Cardiac fibroblast (primary cell): ENCODE data around the gene CCDC14.
"Not testable (repeated sequence)": the region's sequence is repeated elsewhere in the genome, so short reads cannot be mapped to it uniquely, and the experiment has no call there.

Experiments used
- DNase-seq, 2 donors: peaks; one replicate each; pipeline versions ENCODE4 v3.0.0 to v3.0.0-alpha.2; 2010; ENCODE audit warnings: low read depth in 2 of 2
- H3K4me3 ChIP-seq, 2 donors: replicated peaks in 1 of 2; 1 replicate in 1 of 2; 2 replicates in 1 of 2; pipeline ENCODE4 v1.5.1; 2011; ENCODE audit warnings: low read depth in 2 of 2, low read length in 2 of 2, mild to moderate bottlenecking in 2 of 2, moderate library complexity in 1 of 2
- TF ChIP-seq, protein P1 (sequence below): IDR thresholded peaks from one replicate; pipeline ENCODE4 v1.5.1; 2011; ENCODE audit warnings: low read depth, mild to moderate bottlenecking, low read length, inconsistent platforms

Gene CCDC14

DNA sequence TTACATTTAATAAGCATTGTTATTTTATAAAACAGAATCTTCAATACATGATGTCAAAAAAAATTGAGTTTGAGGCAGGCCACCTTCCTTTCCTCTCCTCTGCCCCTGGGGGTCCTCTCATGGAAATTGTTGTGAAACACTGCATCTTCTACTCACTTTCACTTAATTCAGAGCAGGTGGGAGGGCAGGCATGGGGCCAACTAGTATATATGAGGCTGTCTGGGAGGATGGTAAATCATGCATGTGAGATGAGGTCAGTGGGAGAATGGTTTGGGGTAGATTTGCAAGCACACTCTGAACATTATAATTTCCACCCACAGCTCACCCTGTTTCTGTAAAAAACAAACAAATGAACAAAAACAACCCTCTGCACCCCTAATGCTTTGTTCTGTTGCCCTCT, 10.4 kb upstream of the CCDC14 start:
- TF ChIP-seq, protein P1, sequence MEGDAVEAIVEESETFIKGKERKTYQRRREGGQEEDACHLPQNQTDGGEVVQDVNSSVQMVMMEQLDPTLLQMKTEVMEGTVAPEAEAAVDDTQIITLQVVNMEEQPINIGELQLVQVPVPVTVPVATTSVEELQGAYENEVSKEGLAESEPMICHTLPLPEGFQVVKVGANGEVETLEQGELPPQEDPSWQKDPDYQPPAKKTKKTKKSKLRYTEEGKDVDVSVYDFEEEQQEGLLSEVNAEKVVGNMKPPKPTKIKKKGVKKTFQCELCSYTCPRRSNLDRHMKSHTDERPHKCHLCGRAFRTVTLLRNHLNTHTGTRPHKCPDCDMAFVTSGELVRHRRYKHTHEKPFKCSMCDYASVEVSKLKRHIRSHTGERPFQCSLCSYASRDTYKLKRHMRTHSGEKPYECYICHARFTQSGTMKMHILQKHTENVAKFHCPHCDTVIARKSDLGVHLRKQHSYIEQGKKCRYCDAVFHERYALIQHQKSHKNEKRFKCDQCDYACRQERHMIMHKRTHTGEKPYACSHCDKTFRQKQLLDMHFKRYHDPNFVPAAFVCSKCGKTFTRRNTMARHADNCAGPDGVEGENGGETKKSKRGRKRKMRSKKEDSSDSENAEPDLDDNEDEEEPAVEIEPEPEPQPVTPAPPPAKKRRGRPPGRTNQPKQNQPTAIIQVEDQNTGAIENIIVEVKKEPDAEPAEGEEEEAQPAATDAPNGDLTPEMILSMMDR: no peak
- no peak overlapping the region for H3K4me3 ChIP-seq
- no peak for DNase-seq

GRCh38 chr3:123967260-123967659, 6.2 kb upstream of the CCDC14 start:
- H3K4me3 ChIP-seq, DNase-seq: not testable (repeated sequence)

GRCh38 chr3:123966799-123967198, 5.8 kb upstream of the CCDC14 start:
- not testable (repeated sequence) for DNase-seq, H3K4me3 ChIP-seq

GRCh38 chr3:123964793-123965192, 3.8 kb upstream of the CCDC14 start:
- not testable (repeated sequence) for DNase-seq, H3K4me3 ChIP-seq

- no peak for DNase-seq
- H3K4me3 ChIP-seq: peak overlapping the region; percentile 63 to 83
- TF ChIP-seq, protein P1: no peak
Measured at GRCh38 chr3:123961508-123961856, 453 bp upstream of the CCDC14 start.

DNA sequence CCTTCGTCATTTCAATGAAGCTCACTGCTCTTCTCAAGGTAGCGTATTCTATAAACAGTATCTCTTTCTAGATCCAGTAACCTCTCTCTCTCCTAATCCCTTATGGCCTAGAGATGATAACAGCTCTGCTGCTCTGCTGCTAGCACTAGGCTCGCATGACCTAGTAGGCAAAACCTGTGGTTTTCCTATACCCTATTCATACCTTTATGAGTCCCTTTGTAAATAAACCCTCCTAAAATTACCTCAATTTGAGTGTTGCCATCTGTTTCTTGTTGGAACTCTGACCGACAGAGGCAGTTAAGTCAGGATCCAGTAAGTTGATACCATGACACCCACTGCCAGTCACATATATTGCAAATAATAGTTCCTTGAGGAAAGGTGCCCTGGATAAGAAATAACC, 7.3 kb downstream of the CCDC14 start:
- DNase-seq: no peak
- H3K4me3 ChIP-seq: no peak overlapping the region
- TF ChIP-seq, protein P1: no peak

DNA sequence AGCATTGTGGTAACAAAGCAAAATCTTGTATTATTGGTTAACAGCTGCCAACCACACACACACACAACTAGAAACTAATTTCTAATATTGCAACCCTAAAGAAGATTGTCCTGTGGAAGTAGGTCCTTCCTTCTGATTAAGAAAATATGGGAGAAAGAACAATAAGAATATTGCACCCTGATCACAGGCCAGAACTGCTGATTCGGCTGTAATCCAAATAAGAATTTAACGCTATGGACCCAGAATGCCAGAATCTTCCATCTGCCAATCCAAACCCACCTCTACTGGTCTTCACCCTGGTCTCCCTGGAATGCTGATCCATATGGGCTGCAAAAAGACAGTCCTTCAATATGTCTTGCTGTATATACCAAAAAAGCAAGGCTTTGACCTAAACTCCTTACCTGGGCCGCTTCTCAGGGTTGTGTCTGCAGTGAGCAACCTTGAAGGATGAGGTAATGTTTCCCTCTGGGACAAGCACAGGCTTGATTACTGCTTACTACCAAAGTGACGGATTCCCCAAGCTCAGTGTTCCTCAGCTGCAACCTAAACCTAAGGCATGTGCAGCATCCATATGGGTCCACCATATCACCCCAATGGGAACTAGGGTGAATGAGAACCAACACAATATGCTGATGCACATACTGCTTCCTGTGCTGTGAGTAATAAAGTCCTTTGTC, 8.0 kb downstream of the CCDC14 start:
- DNase-seq: no peak
- H3K4me3 ChIP-seq: no peak overlapping the region
- TF ChIP-seq, protein P1: no peak

GRCh38 chr3:123951522-123952447, 9.2 kb downstream of the CCDC14 start:
- no peak overlapping the region for H3K4me3 ChIP-seq
- no peak for DNase-seq
- TF ChIP-seq, protein P1: no peak
